NCI-H1436 treated with DMSO at 0.1 percent for 48 hours (cell line): Measurements from ENCODE around the gene DDR2.
"Not testable (repeated sequence)": the region's sequence is repeated elsewhere in the genome, so short reads cannot be mapped to it uniquely, and the experiment has no call there.

Experiments used
- DNase-seq: peaks from one replicate; lab custom pipeline; 2025; lab: John Stamatoyannopoulos, UW

DDR2 gene

GRCh38 chr1:162779043-162779442, 146.8 kb downstream of the DDR2 start:
- no peak for DNase-seq

DNA sequence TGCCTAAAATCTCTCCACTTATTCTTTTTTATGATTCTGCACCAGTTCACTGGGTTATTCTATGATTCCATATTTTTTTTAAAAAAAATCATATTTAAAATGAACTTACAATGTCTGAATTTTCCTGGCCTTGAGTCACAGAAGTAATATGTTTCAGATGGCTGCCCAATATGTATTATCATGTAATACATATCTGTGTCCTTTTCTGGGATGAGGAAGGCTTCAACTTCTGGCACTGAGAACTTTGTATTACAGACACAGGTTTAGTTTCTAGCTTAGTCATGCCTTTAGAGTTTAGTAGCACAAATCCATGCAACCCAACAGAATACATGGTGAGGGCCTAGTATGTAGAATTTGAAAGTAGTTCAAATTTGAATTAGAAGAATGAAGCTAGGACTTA, 150.4 kb downstream of the DDR2 start:
- DNase-seq: no peak

DNA sequence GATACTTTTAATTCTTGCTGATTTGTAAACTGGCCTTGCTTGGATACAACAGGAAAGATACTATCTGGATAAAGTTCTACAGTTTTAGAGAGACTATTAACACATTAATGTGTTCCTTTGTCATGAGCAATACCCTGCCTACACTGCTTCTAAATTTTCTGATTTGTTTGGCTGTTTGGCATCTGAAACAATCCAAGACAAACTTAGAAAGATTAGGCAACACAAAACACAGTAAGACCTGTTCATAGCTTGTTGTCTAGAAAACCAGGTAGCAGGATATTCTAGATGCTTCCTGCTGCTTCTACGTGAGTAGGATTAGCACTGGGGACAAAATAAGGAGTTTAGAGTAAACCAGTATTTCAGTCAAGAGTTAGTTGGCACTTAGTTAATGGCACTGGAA, 152.7 kb downstream of the DDR2 start:
- DNase-seq: not testable (repeated sequence)

DNA sequence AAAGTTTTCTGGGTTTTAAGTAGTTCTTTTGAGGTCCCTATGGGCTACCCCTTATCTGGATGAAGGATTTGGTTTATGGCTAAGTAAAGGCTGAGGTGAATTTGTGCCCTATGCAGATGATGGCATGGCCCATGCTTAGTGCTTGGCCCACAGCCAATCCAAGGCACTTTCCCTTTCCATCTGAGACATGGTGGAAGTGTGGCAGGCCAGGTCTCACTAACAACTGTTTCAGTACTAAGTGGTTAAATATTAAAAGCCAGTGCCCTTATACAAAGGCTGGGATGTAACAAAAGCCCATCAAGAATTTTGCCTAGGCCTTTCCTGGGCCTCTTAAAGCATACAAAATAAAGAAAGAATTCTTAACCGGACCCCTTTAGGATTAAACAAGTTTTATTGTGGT, 156.5 kb downstream of the DDR2 start:
- not testable (repeated sequence) for DNase-seq

- peak; percentile 83 for DNase-seq
Observed at GRCh38 chr1:162790303-162790984, 158.2 kb downstream of the DDR2 start, which contains the start of gene HSD17B7. HSD17B7 (plus strand) TSS chr1:162790702; CDS start chr1:162790801, 99 bp downstream.

DNA sequence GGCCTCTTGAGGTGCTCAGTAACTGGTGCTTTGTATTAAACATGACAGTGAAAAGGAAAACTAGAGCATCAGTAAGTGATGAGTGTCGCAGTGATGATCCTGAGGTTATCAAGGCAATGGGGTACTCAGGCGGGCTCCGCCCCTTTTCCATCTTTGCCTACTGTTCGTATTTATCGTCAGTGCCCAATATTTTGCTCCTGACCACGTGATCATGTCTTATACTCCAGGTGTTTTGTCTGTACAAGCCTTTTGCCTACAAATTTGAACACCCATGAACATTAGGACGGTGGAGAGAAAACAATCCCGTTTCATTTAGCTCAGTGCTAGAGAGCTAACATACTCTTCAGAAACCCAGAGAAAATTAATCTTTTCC, 158.7 kb downstream of the DDR2 start:
- DNase-seq: not testable (repeated sequence)

GRCh38 chr1:162794284-162794683, 162.0 kb downstream of the DDR2 start:
- not testable (repeated sequence) for DNase-seq

DNA sequence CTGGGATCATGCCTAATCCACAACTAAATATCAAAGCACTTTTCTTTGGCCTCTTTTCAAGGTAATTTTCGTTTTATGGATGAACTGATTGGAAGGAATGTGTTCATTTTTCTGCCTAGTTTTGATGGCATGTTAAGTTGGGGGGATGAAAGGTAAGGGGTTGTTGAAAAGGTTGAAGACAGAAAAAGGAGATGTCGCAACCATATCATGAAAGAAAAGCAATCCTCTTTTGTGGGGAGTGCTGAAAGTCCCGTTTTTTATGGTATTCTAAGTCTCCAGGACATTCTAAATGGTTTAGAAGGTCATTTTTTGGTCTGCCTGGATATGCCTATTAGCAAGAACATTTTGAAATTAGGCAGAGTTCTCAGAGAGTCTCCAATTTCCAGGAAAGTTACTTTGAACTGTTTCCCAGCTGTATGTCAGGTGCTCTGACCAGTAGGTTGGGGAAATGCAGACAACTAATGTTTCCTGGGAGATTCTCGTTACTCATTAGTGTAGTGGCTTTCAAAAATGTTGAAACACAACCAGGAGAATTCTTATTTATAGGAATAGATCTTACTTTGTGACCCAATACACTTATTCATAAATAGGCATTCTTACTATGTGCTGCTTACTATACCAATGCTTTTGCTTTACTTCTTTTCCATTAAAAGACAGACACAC, 164.5 kb downstream of the DDR2 start:
- DNase-seq: not testable (repeated sequence)

DNA sequence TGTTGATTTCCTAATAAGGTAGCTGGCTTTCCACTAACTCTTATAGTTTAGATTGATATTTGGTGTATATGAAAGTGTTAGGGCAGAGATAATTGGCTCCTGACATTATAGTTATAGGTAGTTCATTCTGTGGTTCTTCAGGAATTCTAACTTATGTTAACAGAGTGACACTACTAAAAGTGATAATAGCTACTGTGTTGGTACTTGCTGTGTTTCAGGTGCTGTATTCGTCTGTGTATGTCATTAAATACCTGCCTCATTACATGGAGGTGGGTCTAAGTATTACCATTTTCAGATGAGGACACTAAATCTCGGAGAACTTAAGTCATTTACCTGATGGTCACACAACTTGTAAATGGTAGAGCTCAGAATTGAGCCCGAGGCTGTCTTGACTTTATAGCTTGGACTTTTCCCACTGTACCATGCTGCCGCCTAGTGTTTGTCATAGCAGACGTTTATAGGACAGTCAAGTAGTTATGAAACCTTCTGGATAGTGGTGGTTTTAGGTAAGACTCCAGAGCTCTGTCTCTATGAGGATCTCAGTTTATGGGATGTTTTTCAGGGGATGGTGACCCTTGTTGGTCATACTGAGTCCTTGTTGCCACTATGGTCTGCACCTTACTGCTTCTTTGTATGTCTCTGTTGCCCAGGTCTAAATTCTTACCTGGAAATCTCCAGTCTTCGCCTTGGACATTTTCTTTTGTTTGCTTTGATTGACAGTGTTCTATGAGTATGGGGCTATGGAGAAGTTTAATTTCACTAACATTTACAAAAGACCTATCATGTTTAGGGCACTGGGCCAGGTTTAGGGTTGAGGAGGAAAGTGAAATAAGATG, 167.9 kb downstream of the DDR2 start:
- DNase-seq: not testable (repeated sequence)

DNA sequence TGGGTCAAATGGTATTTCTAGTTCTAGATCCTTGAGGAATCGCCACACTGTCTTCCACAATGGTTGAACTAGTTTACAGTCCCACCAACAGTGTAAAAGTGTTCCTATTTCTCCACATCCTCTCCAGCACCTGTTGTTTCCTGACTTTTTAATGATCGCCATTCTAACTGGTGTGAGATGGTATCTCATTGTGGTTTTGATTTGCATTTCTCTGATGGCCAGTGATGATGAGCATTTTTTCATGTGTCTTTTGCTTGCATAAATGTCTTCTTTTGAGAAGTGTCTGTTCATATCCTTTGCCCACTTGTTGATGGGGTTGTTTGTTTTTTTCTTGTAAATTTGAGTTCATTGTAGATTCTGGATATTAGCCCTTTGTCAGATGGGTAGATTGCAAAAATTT, 175.2 kb downstream of the DDR2 start:
- DNase-seq: not testable (repeated sequence)

GRCh38 chr1:162812357-162812756, 180.1 kb downstream of the DDR2 start:
- DNase-seq: not testable (repeated sequence)

DNA sequence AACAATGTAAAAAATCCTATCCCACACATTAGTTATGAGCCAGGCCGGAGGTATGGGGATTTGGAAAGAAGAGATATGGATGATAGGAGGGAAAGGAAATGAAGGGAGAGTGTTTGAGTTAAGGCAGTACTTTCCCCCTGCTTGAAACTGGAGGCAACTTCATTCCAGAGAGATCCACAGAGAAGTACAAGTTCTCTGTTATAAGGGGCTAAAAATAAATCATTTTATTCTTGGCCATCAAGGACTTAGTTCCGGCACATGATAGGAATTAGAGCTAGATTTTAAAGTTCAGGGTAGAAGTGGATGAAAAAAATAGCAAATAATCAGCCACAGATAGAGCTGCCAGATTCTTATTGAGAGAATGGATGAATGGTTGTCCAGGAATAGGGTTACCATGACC, 185.9 kb downstream of the DDR2 start:
- not testable (repeated sequence) for DNase-seq

DNA sequence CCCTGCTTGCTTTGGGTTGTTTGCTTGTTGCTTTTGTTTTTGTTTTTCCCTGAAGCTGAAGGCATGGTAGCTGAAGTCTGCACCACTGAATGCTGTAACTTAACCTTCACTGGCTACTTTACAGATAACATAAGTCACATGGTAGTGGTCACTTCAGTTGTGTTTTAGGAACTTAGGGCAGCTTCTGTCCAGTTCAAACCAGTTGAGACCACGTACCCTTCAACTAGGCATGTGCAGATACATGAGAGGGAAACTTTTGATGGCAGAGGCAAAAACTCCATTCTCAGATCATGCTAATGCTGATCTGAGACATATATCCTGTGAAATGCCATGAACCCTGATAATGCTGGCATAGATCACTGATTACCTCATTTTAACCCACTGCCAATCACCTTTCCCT, 186.4 kb downstream of the DDR2 start:
- not testable (repeated sequence) for DNase-seq

GRCh38 chr1:162822391-162823200, 190.3 kb downstream of the DDR2 start:
- peak; percentile 27 for DNase-seq

DNA sequence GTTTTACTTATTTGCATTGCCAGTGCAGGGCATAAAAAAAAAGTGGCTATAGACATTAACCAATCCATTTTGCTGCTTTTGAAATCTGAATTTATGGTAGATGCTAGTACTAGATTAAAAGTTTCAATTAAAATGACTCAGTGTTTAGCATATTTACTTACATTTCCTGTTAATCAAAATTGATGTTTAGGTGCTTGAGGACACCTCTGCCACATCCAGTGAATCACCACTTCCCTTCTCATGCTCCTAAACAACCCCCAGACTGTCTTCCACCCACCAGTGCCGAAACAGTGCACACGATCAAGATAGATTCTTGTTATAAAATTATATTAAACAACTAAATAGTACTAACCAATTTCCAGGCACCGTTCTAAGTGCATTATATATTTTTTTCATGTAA, 191.0 kb downstream of the DDR2 start:
- no peak for DNase-seq

DNA sequence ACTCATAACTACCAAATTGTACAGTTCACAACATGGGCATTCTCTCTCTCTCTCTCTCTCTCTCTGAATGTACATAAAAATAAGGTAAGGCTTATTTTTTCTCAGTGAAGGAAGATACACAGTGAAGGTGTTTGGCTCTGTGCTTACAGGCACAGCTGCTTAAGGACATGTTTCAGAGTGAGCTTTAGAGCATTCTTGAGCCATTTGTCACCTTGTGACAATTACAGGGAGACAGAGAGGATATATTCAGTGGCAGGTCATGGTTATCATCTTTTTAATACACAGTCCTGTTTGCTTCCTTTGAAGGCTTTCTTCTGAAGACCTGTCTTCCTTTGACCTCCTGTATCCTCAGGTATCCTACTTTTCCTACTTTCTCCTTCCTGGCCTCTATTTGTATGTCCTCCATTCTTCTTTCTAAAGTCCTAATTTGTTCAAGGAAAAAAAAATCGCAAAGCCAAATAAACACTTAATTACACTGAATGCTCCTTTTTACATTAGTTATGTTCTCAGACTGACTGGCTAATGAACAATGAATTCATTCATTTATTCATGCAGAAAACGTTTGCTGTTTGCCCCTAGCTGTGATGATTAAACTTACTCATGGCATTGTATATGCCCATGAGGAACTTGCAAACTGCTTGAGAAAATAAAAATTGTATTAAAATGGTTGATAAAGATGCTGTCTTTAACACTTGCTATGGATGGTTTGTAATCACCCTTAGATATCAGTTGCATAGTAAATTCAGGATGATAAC, 191.7 kb downstream of the DDR2 start:
- no peak for DNase-seq

- DNase-seq: no peak
Observed at GRCh38 chr1:162829268-162829667, 197.0 kb downstream of the DDR2 start.

- DNase-seq: no peak
Observed at GRCh38 chr1:162832470-162832869, 200.2 kb downstream of the DDR2 start.

- DNase-seq: no peak
Observed at GRCh38 chr1:162835157-162835899, 203.1 kb downstream of the DDR2 start.
